GM12878 (cell line): ENCODE results near the gene SYS1. TPM values are rescaled to one million over a fixed set of nuclear protein-coding genes. Genes with fewer than 3 reads are reported as not detected.

Experiments used
- ATAC-seq: fragments of 200-7000 bp; cut with Tn5 transposase; 3 replicates; pipeline ENCODE4 v1.9.1; 2020; ENCODE audit warnings: mild to moderate bottlenecking, moderate library complexity
- BruUV-seq: library from RNA; stranded (reverse); fragments of 400-500 nt; replicated peaks from 2 replicates; lab custom pipeline; 2021; lab: Mats Ljungman, UMichigan
- CTCF ChIA-PET: fragments of 300-600 bp; sonication (Branson Sonifier 250); formaldehyde crosslinking; extraction: SDS; loops from one replicate; lab custom pipeline; 2021; ENCODE audit warnings: inconsistent platforms; lab: Yijun Ruan, JAX
- POLR2A ChIA-PET: fragments of 350-600 bp; formaldehyde crosslinking; extraction: SDS; loops from one replicate; lab custom pipeline; 2021; ENCODE audit warnings: inconsistent platforms; lab: Charles Lee
- RAD21 ChIA-PET: fragments of 300-600 bp; sonication (Branson Sonifier 250); formaldehyde crosslinking; loops from one replicate; lab custom pipeline; 2023; ENCODE audit warnings: antibody characterized with exemption; ENCODE audit not compliant: unreplicated experiment; lab: Charles Lee
- SMC1A ChIA-PET: fragments of 300-600 bp; sonication (Branson Sonifier 250); formaldehyde crosslinking; loops from one replicate; lab custom pipeline; 2023; ENCODE audit not compliant: unreplicated experiment, uncharacterized antibody; lab: Charles Lee
- DNase-seq: peaks from one replicate; pipeline ENCODE4 v3.0.0-alpha.2; 2011; ENCODE audit warnings: low read depth, low spot score
- FAIRE-seq: peaks from 3 replicates; lab custom pipeline; 2011; peaks lifted over from hg19 to GRCh38; lab: Jason Lieb, UNC
- H2AFZ ChIP-seq: 2 replicates; pipeline ENCODE4 v1.6.0; 2011; ENCODE audit warnings: low read depth, low read length, control low read depth; ENCODE audit not compliant: control insufficient read depth
- H3K27ac ChIP-seq: 2 replicates; pipeline ENCODE4 v1.5.1; 2011; ENCODE audit warnings: control low read depth; ENCODE audit not compliant: control insufficient read depth, insufficient read depth
- H3K27me3 ChIP-seq, 2 experiments: replicated peaks in 1 of 2; 2 replicates each; pipeline versions ENCODE4 v1.6.0 to v1.6.1; 2011; ENCODE audit warnings: low read length in 1 of 2; ENCODE audit not compliant: control insufficient read depth in 2 of 2, insufficient read depth in 2 of 2
- H3K36me3 ChIP-seq, 2 experiments: 2 replicates each; pipeline ENCODE4 v1.5.1; 2011; ENCODE audit warnings: low read length in 1 of 2; ENCODE audit not compliant: control insufficient read depth in 2 of 2, insufficient read depth in 2 of 2
- H3K4me1 ChIP-seq: 2 replicates; pipeline ENCODE4 v1.6.1; 2011; ENCODE audit warnings: mild to moderate bottlenecking, low read length, moderate library complexity, mixed read lengths; ENCODE audit not compliant: control insufficient read depth, insufficient read depth
- H3K4me2 ChIP-seq: 2 replicates; pipeline ENCODE4 v1.6.0; 2011; ENCODE audit warnings: control low read depth; ENCODE audit not compliant: control insufficient read depth, insufficient read depth
- H3K4me3 ChIP-seq: fragments of 200-600 bp; sonication (generic); 2 replicates; pipeline ENCODE4 v1.5.1; 2016
- H3K79me2 ChIP-seq: 2 replicates; pipeline ENCODE4 v1.6.0; 2011; ENCODE audit warnings: low read length; ENCODE audit not compliant: control insufficient read depth, insufficient read depth
- H3K9ac ChIP-seq: 2 replicates; pipeline ENCODE4 v1.8.0; 2011; ENCODE audit warnings: low read length, control low read depth, mixed read lengths; ENCODE audit not compliant: control insufficient read depth, insufficient read depth
- H3K9me3 ChIP-seq: replicated peaks from 3 replicates; pipeline ENCODE4 v1.5.1; 2011; ENCODE audit warnings: mild to moderate bottlenecking, low read length; ENCODE audit not compliant: control insufficient read depth, insufficient read depth
- H4K20me1 ChIP-seq: 2 replicates; pipeline ENCODE4 v1.6.0; 2011; ENCODE audit not compliant: control insufficient read depth, insufficient read depth
- CUX1 ChIP-seq: IDR thresholded peaks from 2 replicates; pipeline ENCODE4 v1.6.1; 2012; ENCODE audit warnings: improper control_type of control experiment, low read depth, low read length; ENCODE audit not compliant: insufficient replicate concordance
- RAD21 ChIP-seq: IDR thresholded peaks from 2 replicates; pipeline ENCODE4 v1.6.1; 2011; ENCODE audit warnings: mild to moderate bottlenecking, low read depth, low read length, moderate library complexity; ENCODE audit not compliant: insufficient read depth
- YY1 ChIP-seq: IDR thresholded peaks from 2 replicates; pipeline ENCODE4 v1.6.1; 2011; ENCODE audit warnings: low read depth, mild to moderate bottlenecking, low read length
- WGBS: methylation state at CpG from one replicate; pipeline ENCODE4 v1.1.6; 2016; ENCODE audit warnings: low lambda C conversion rate; ENCODE audit not compliant: insufficient replicate concordance, insufficient coverage; ENCODE audit errors: missing lambda C conversion rate; 5-methylcytosine and 5-hydroxymethylcytosine counted together
- in situ Hi-C: fragments of 300-500 bp; cut with MboI; formaldehyde crosslinking; loops from 9 replicates; pipeline ENCODE4 v1.14.3; 2018; ENCODE audit warnings: mixed read lengths
- intact Hi-C: fragments of 100-400 bp; cut with micrococcal nuclease; formaldehyde crosslinking; loops from one replicate; pipeline ENCODE4 v1.14.2; 2022; ENCODE audit not compliant: unreplicated experiment
- polyA plus RNA-seq, 11 experiments: library from polyadenylated mRNA; depleted of rRNA in 4 of 11; unstranded in 6 of 11; stranded (reverse) in 5 of 11; fragments of >200 nt; fragmentation: Nextera tagmentation in 4 of 11; fragmentation: Illumina TruSeq in 1 of 11; extraction: Ambion mirVana in 4 of 11; extraction: Trizol in 1 of 11; gene quantifications; 1 replicate in 1 of 11; 2 replicates in 10 of 11; pipeline versions ENCODE4 v1.2.1 to v1.2.3, GENCODE V29; 2011 to 2016; ENCODE audit warnings: inconsistent platforms in 2 of 11, missing spikeins in 2 of 11, low read depth in 1 of 11
- total RNA-seq, 4 experiments: library from RNA; depleted of rRNA in 3 of 4; stranded (reverse); fragments of >200 nt in 3 of 4; fragmentation: Illumina TruSeq in 1 of 4; extraction: Trizol in 1 of 4; gene quantifications; 2 replicates each; pipeline versions ENCODE4 v1.2.1 to v1.2.3, GENCODE V29; 2013 to 2021

SYS1 gene
- total and polyA plus RNA-seq, 10 of the 15 experiments (the other 5 are each of a cell fraction or from before 2014, with no cell fraction given) = 5.1 to 22.6 (median 9.3) TPM

GRCh38 chr20:45377269-45377668, 14.3 kb downstream of the SYS1 start:
- TF ChIP-seq YY1 (no peak), CUX1 (no peak), RAD21 (no peak)
- TF ChIP-seq, all 136 proteins: peak for 0
- POLR2A ChIA-PET = interaction anchor here (0.7 kb wide), 1 partner anchor 29 kb away, joined by 3 read pairs; no protein-coding TSS in a partner anchor
- RAD21 ChIA-PET = interaction anchor here (1.4 to 1.6 kb wide), 2 partner anchors 60 to 62 kb away, joined by 4 to 13 read pairs; no protein-coding TSS in a partner anchor

More at GRCh38 chr20:45377269-45377668, 14.3 kb downstream of the SYS1 start:
- CTCF ChIA-PET = interaction anchor here (1.1 to 19.4 kb wide), 3 partner anchors 15 to 75 kb away, joined by 3 to 685 read pairs (median 8); partner anchors contain the start of gene SYS1
- no peak overlapping the region for H2AFZ ChIP-seq
- SMC1A ChIA-PET = interaction anchor here (1.3 to 19.8 kb wide), 2 partner anchors 11 to 58 kb away, joined by 4 to 440 read pairs; no protein-coding TSS in a partner anchor
- no peaks in the 10 kb centered on the region for H3K9me3 ChIP-seq
- no peaks in the 10 kb centered on the region for H3K27me3 ChIP-seq
- no TSS peak for BruUV-seq
- H3K4me1 ChIP-seq = peaks cover 6% of the 10 kb centered on the region
- intact Hi-C loops = no loop called here
- no peak overlapping the region for H3K9ac ChIP-seq
- no peak overlapping the region for H3K4me3 ChIP-seq
- in situ Hi-C loops = no loop called here
- ATAC-seq (no peak), FAIRE-seq (no peak), DNase-seq (no peak)
- H3K27ac ChIP-seq = no peak overlapping the region
- no peaks in the 10 kb centered on the region for H3K79me2 ChIP-seq
- H3K4me2 ChIP-seq = no peak overlapping the region
- no peaks in the 10 kb centered on the region for H4K20me1 ChIP-seq
- H3K36me3 ChIP-seq = no peaks in the 10 kb centered on the region; a peak in 1 of 4 replicates
- 77% methylated on average over 11 of the region's 11 CpGs for WGBS
